ENCODE data around the gene ARL2. TPM values are rescaled to one million over a fixed set of nuclear protein-coding genes. Genes with fewer than 3 reads are reported as not detected.
A peak's percentile ranks its signal among the peaks of the same experiment; 100 is the strongest.

Gene ARL2
- total and polyA plus RNA-seq, 10 donors = 44.5 to 110 (median 58.9) TPM

DNA sequence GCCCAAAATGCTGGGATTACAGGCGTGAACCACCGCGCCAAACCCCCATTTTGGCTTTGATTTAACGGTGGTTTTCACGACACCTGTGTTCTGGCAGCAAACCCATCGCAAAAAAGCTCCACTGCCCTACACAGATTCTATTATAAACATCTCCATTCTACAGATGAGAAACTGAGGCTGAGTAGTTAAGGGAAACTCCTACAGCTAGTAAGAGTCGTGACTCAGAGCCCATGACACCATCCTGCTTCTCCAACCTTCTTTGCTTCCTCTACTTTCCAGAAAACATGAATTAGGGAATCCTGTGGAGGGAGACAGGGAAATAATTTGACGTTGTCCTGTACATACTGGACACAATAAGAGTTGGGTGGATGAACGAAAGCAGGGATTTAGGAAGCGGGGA is 12.8 kb downstream of the ARL2 start:
- Histone ChIP-seq H3K4me1 (peaks cover 8 to 39% (median 21%) of the 10 kb centered on the region in 6 donors), H3K9me3 (no peaks in the 10 kb centered on the region), H3K27ac (peak overlapping the region; percentile 88 to 95 (median 92)), H3K36me3 (peaks cover 0 to 18% (median 7%) of the 10 kb centered on the region in 6 donors), H3K4me3 (peak overlapping the region in 6 of 8 donors; percentile 55 to 76 (median 58)), H3K27me3 (replicated peaks in 1 of 7) (no peaks in the 10 kb centered on the region)
- intact Hi-C loops (cut with DNase I; ENCODE audit: low total_unique reads) = no loop called here
- TF ChIP-seq POLR2AphosphoS5 (IDR thresholded peaks at IDR 0.05) (no peak), POLR2A (IDR thresholded peaks at IDR 0.05) (no peak)
- TF ChIP-seq, protein P1, sequence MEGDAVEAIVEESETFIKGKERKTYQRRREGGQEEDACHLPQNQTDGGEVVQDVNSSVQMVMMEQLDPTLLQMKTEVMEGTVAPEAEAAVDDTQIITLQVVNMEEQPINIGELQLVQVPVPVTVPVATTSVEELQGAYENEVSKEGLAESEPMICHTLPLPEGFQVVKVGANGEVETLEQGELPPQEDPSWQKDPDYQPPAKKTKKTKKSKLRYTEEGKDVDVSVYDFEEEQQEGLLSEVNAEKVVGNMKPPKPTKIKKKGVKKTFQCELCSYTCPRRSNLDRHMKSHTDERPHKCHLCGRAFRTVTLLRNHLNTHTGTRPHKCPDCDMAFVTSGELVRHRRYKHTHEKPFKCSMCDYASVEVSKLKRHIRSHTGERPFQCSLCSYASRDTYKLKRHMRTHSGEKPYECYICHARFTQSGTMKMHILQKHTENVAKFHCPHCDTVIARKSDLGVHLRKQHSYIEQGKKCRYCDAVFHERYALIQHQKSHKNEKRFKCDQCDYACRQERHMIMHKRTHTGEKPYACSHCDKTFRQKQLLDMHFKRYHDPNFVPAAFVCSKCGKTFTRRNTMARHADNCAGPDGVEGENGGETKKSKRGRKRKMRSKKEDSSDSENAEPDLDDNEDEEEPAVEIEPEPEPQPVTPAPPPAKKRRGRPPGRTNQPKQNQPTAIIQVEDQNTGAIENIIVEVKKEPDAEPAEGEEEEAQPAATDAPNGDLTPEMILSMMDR (IDR thresholded peaks at IDR 0.05 in 8 of 11, conservative IDR thresholded peaks at IDR 0.05 in 3 of 11) = no peak
- no peak for DNase-seq
- WGBS, 5 donors = 65 to 78% (median 69%) methylated on average over 10 of the region's 10 CpGs

DNA sequence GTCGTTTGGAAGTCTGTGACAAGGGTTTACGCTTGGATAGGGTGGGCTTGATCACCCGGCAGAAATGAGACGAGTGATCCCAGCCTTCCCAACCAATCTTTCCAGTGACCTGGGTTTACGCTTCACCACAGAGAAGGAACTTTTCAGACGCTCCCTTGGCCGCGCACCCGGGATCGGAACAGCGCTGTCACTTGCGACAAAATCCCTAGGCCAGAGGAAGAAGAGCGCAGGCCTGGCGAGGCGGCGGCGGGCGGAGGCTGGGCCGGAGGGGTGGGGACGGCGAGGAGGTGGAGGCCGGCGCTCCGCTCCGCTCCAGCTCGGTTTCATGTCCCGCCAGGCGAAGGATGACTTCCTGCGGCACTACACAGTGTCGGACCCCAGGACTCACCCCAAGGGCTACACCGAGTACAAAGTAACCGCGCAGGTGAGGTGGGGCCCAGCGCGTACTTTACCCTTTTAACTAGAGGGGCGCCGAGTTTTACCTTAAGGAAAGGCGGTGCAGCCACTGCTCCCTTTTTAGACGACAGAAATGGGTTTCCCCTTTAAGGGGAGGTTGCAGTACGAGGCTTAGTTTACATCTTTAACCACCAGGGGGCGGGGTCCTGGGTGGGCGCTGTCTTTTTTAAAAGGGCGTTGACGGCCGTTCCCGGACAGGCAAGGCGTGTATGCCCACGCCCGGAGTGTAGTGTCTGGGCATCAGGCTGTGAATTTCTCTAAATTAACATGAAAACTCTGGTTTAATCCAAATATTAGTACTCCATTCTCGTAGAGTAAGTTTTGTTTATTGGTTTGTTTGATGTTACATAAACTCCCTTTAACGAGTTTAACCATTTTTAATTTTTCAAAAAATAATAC is 13.5 kb downstream of the ARL2 start, which contains the start of gene SNX15:
Gene SNX15 (plus strand): TSS at position 227 of the 855 bp plus-strand sequence. CDS start 99 bp downstream, at position 326.
- Histone ChIP-seq H3K4me3 (peak within 1 kb of the TSS; percentile 55 to 76 (median 62)), H3K27me3 (replicated peaks in 1 of 7) (no peaks in the 10 kb centered on the region), H3K9me3 (no peaks in the 10 kb centered on the region), H3K27ac (peak within 1 kb of the TSS; percentile 88 to 95 (median 92)), H3K4me1 (peaks cover 8 to 33% (median 21%) of the 10 kb centered on the region in 6 donors), H3K36me3 (peaks cover 0 to 18% (median 7%) of the 10 kb centered on the region in 6 donors)
- intact Hi-C loops (cut with DNase I; ENCODE audit: low total_unique reads) = no loop called here
- WGBS, 5 donors = 1 to 2% (median 2%) methylated on average over 47 to 51 of the region's 51 CpGs
- TF ChIP-seq, protein P1 (IDR thresholded peaks at IDR 0.05 in 8 of 11, conservative IDR thresholded peaks at IDR 0.05 in 3 of 11) = peak; percentile 69 to 96 (median 88)
- TF ChIP-seq POLR2AphosphoS5 (IDR thresholded peaks at IDR 0.05) (peak; percentile 86 to 94 (median 94)), POLR2A (IDR thresholded peaks at IDR 0.05) (peak in 2 of 3 donors; percentile 28 to 37)
- peak; percentile 96 for DNase-seq

DNA sequence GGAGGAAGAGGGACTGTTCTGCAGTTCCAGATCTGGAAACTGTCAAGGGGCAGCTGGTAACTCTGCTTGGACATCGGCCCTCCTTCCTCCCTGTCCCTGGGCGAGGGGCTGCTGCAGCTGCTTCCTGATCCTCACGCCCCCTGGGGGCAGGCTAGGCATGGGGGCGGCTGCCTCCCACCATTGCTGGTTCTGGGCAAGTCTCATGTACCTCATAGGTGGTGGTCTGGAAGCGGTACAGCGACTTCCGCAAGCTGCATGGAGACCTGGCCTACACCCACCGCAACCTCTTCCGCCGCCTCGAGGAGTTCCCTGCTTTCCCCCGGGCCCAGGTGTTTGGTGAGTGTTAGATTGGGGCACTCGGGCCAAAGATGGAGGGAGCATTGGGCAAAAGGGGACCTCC is 18.3 kb downstream of the ARL2 start:
- intact Hi-C loops (cut with DNase I; ENCODE audit: low total_unique reads) = no loop called here
- 84 to 94% (median 90%) methylated on average over 6 to 13 of the region's 13 CpGs for WGBS, 5 donors
- Histone ChIP-seq H3K4me3 (no peak overlapping the region), H3K27me3 (replicated peaks in 1 of 7) (no peaks in the 10 kb centered on the region), H3K27ac (no peak overlapping the region), H3K4me1 (peaks cover 5 to 22% (median 15%) of the 10 kb centered on the region in 6 donors), H3K36me3 (peaks cover 4 to 63% (median 48%) of the 10 kb centered on the region in 6 donors), H3K9me3 (no peaks in the 10 kb centered on the region)
- TF ChIP-seq, protein P1 (IDR thresholded peaks at IDR 0.05 in 8 of 11, conservative IDR thresholded peaks at IDR 0.05 in 3 of 11) = no peak
- TF ChIP-seq POLR2A (IDR thresholded peaks at IDR 0.05) (no peak), POLR2AphosphoS5 (IDR thresholded peaks at IDR 0.05) (no peak)
- no peak for DNase-seq

DNA sequence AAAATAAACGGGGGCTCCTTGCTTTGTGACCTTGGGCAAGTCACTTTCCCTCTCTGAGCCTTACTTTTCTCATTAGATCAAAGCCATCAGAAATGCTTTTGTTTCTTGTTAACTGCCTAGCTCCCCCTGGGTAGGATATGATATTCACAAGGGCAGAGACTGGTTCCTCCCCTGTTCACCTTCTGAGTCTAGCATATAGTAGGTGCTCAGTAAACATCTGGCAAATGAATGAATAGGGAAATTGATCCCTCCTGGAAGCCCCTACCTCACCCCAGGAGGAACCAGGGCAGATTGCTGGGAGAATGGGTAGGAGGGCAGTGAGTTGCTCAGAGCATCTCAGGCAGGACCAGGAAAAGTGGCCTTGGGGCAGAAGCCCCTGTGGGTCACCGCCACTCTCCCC is 20.5 kb downstream of the ARL2 start:
- Histone ChIP-seq H3K9me3 (no peaks in the 10 kb centered on the region), H3K36me3 (peaks cover 4 to 82% (median 56%) of the 10 kb centered on the region in 6 donors), H3K4me3 (no peak overlapping the region), H3K27me3 (replicated peaks in 1 of 7) (no peaks in the 10 kb centered on the region), H3K27ac (no peak overlapping the region), H3K4me1 (peaks cover 0 to 9% (median under 1%) of the 10 kb centered on the region in 6 donors)
- 89 to 95% (median 93%) methylated on average over 2 of the region's 2 CpGs for WGBS, 5 donors
- intact Hi-C loops (cut with DNase I; ENCODE audit: low total_unique reads) = no loop called here
- TF ChIP-seq POLR2A (IDR thresholded peaks at IDR 0.05) (no peak), POLR2AphosphoS5 (IDR thresholded peaks at IDR 0.05) (no peak)
- TF ChIP-seq, protein P1 (IDR thresholded peaks at IDR 0.05 in 8 of 11, conservative IDR thresholded peaks at IDR 0.05 in 3 of 11) = no peak
- no peak for DNase-seq
